HepG2 (cell line): ENCODE data around the gene TEX48. TPM values are rescaled to one million over a fixed set of nuclear protein-coding genes. Genes with fewer than 3 reads are reported as not detected.

Source experiments
- ATAC-seq: fragments of 200-7000 bp; cut with Tn5 transposase; 3 replicates; pipeline ENCODE4 v1.9.1; 2020; ENCODE audit warnings: mild to moderate bottlenecking, moderate library complexity
- BruUV-seq: library from RNA; stranded (reverse); fragments of 400-500 nt; replicated peaks from 2 replicates; lab custom pipeline; 2021; lab: Mats Ljungman, UMichigan
- CTCF ChIA-PET: fragments of 300-600 bp; formaldehyde crosslinking; extraction: SDS; loops from one replicate; lab custom pipeline; 2021; ENCODE audit warnings: low total read pairs, inconsistent platforms, low intra/inter-chr PET ratio; lab: Yijun Ruan, JAX
- POLR2A ChIA-PET: fragments of 350-600 bp; sonication (Branson Sonifier 250); formaldehyde crosslinking; loops from one replicate; lab custom pipeline; 2020; ENCODE audit warnings: antibody characterized with exemption, inconsistent platforms; lab: Yijun Ruan, JAX
- DNase-seq: peaks from one replicate; pipeline ENCODE4 v3.0.0-alpha.2; 2015; ENCODE audit warnings: low spot score
- FAIRE-seq: peaks from 3 replicates; lab custom pipeline; 2011; peaks lifted over from hg19 to GRCh38; lab: Jason Lieb, UNC
- H2AFZ ChIP-seq: one replicate; pipeline ENCODE4 v1.6.1; 2011; ENCODE audit warnings: low read length, inconsistent platforms
- H3K27ac ChIP-seq: fragments of 300-600 bp; 3 replicates; pipeline ENCODE4 v1.8.0; 2011; ENCODE audit warnings: mixed run types, mild to moderate bottlenecking, mixed read lengths, low read length, inconsistent platforms; ENCODE audit not compliant: insufficient read depth; ENCODE audit errors: extremely low read length
- H3K27me3 ChIP-seq, 2 experiments: fragments of 200-600 bp in 1 of 2; 2 replicates in 1 of 2; 3 replicates in 1 of 2; pipeline versions ENCODE4 v1.6.0 to v1.8.0; 2011; ENCODE audit warnings: low read length in 2 of 2, mild to moderate bottlenecking in 2 of 2, moderate library complexity in 2 of 2, inconsistent platforms in 1 of 2; ENCODE audit not compliant: insufficient read depth in 2 of 2, control insufficient read depth in 1 of 2
- H3K36me3 ChIP-seq, 2 experiments: fragments of 200-600 bp in 1 of 2; replicated peaks in 1 of 2; 2 replicates in 1 of 2; 3 replicates in 1 of 2; pipeline versions ENCODE4 v1.5.1 to v1.8.0; 2011; ENCODE audit warnings: low read length in 2 of 2, inconsistent platforms in 1 of 2; ENCODE audit not compliant: insufficient read depth in 2 of 2, control insufficient read depth in 1 of 2
- H3K4me1 ChIP-seq: 2 replicates; pipeline ENCODE4 v1.5.1; 2012; ENCODE audit warnings: low read length, inconsistent platforms; ENCODE audit not compliant: insufficient read depth
- H3K4me2 ChIP-seq: 2 replicates; pipeline ENCODE4 v1.6.0; 2011; ENCODE audit warnings: low read depth, low read length, inconsistent platforms
- H3K4me3 ChIP-seq, 3 experiments: fragments of 200-600 bp in 1 of 3; sonication (generic), shearing (Covaris generic) in 1 of 3; replicated peaks in 1 of 3; 2 replicates each; pipeline ENCODE4 v1.5.1; 2011 to 2016; ENCODE audit warnings: low read length in 3 of 3, inconsistent platforms in 2 of 3, low read depth in 2 of 3, mild to moderate bottlenecking in 2 of 3, control low read depth in 1 of 3, mixed read lengths in 1 of 3; ENCODE audit not compliant: insufficient read depth in 1 of 3
- H3K79me2 ChIP-seq: one replicate; pipeline ENCODE4 v1.6.1; 2011; ENCODE audit warnings: low read length, inconsistent platforms; ENCODE audit not compliant: insufficient read depth
- H3K9ac ChIP-seq: 2 replicates; pipeline ENCODE4 v1.6.0; 2011; ENCODE audit warnings: mild to moderate bottlenecking, low read depth, low read length, inconsistent platforms; ENCODE audit not compliant: insufficient read depth
- H3K9me3 ChIP-seq: 2 replicates; pipeline ENCODE4 v1.5.1; 2012; ENCODE audit warnings: mild to moderate bottlenecking, low read length
- H4K20me1 ChIP-seq: 2 replicates; pipeline ENCODE4 v1.6.0; 2011; ENCODE audit warnings: inconsistent platforms, mild to moderate bottlenecking, low read length, moderate library complexity; ENCODE audit not compliant: insufficient read depth
- BRCA1 ChIP-seq: sonication (generic); formaldehyde crosslinking; IDR thresholded peaks from 2 replicates; pipeline ENCODE4 v1.4.0; 2020; ENCODE audit warnings: missing genetic modification reagents
- MAF1 ChIP-seq: sonication (generic); formaldehyde crosslinking; IDR thresholded peaks from 2 replicates; pipeline ENCODE4 v1.5.0; 2020; ENCODE audit warnings: missing genetic modification reagents, borderline replicate concordance
- RORA ChIP-seq: sonication (generic); formaldehyde crosslinking; IDR thresholded peaks from 2 replicates; pipeline ENCODE4 v1.5.0; 2020; ENCODE audit warnings: mild to moderate bottlenecking, missing genetic modification reagents, moderate library complexity
- ZBTB7B ChIP-seq: sonication (generic); formaldehyde crosslinking; IDR thresholded peaks from 2 replicates; pipeline ENCODE4 v1.4.0; 2020; ENCODE audit warnings: missing genetic modification reagents
- ZFX ChIP-seq: sonication (generic); formaldehyde crosslinking; IDR thresholded peaks from 2 replicates; pipeline ENCODE4 v1.4.0; 2020; ENCODE audit warnings: mild to moderate bottlenecking, low read depth, missing genetic modification reagents, moderate library complexity
- ZNF354B ChIP-seq: sonication (generic); formaldehyde crosslinking; IDR thresholded peaks from 2 replicates; pipeline ENCODE4 v1.8.0; 2022; ENCODE audit warnings: mild to moderate bottlenecking, missing genetic modification reagents
- ZNF556 ChIP-seq: sonication (generic); formaldehyde crosslinking; IDR thresholded peaks from 2 replicates; pipeline ENCODE4 v1.4.0; 2020; ENCODE audit warnings: mild to moderate bottlenecking, missing genetic modification reagents, borderline replicate concordance
- ZNF713 ChIP-seq: sonication (generic); formaldehyde crosslinking; IDR thresholded peaks from 2 replicates; pipeline ENCODE4 v1.4.0; 2020; ENCODE audit warnings: mild to moderate bottlenecking, missing genetic modification reagents
- ZNF878 ChIP-seq: sonication (generic); formaldehyde crosslinking; IDR thresholded peaks from 2 replicates; pipeline ENCODE4 v1.8.1; 2023; ENCODE audit warnings: mild to moderate bottlenecking, missing genetic modification reagents, moderate library complexity
- WGBS: methylation state at CpG from one replicate; pipeline ENCODE4 v1.1.6; 2017; ENCODE audit warnings: low lambda C conversion rate; 5-methylcytosine and 5-hydroxymethylcytosine counted together
- in situ Hi-C: cut with HindIII; loops from 2 replicates; pipeline ENCODE4 v1.10.0; 2017; ENCODE audit warnings: low pct_unique_long_range_greater_than_20kb; ENCODE audit not compliant: extremely low pct_ligation_motif_present
- intact Hi-C: fragments of 100-400 bp; cut with micrococcal nuclease; formaldehyde crosslinking; loops from one replicate; pipeline ENCODE4 v1.10.0; 2022; ENCODE audit not compliant: unreplicated experiment
- polyA plus RNA-seq, 8 experiments: library from polyadenylated mRNA; depleted of rRNA in 3 of 8; stranded (reverse) in 7 of 8; unstranded in 1 of 8; fragments of >200 nt; fragmentation: Illumina TruSeq in 4 of 8; extraction: Trizol in 4 of 8; gene quantifications; 2 replicates each; pipeline versions ENCODE4 v1.2.1 to v1.2.3, GENCODE V29; 2011 to 2016; ENCODE audit warnings: low read depth in 4 of 8, missing spikeins in 1 of 8, mixed read lengths in 1 of 8; ENCODE audit not compliant: insufficient read depth in 1 of 8
- total RNA-seq, 5 experiments: library from RNA; depleted of rRNA; stranded (reverse); fragments of >200 nt; fragmentation: Illumina TruSeq; extraction: Trizol; gene quantifications; 2 replicates each; pipeline ENCODE4 v1.2.3, GENCODE V29; 2016; ENCODE audit warnings: low read depth in 1 of 5
- TF ChIP-seq, protein P1 (sequence below): sonication (generic); formaldehyde crosslinking; IDR thresholded peaks from 2 replicates; pipeline ENCODE4 v1.4.0; 2020; ENCODE audit warnings: missing genetic modification reagents
- TF ChIP-seq, protein P2 (sequence below): IDR thresholded peaks from 2 replicates; pipeline ENCODE4 v1.6.1; 2016; ENCODE audit warnings: missing biosample characterization, missing genetic modification reagents, low read depth
- TF ChIP-seq, protein P3 (sequence below): sonication (generic); formaldehyde crosslinking; IDR thresholded peaks from 2 replicates; pipeline ENCODE4 v1.5.1; 2020; ENCODE audit warnings: missing genetic modification reagents, mild to moderate bottlenecking, borderline replicate concordance

Gene TEX48
- total and polyA plus RNA-seq, 2 of the 13 experiments (the other 11 are each of a cell fraction or from before 2014, with no cell fraction given): not detected

DNA sequence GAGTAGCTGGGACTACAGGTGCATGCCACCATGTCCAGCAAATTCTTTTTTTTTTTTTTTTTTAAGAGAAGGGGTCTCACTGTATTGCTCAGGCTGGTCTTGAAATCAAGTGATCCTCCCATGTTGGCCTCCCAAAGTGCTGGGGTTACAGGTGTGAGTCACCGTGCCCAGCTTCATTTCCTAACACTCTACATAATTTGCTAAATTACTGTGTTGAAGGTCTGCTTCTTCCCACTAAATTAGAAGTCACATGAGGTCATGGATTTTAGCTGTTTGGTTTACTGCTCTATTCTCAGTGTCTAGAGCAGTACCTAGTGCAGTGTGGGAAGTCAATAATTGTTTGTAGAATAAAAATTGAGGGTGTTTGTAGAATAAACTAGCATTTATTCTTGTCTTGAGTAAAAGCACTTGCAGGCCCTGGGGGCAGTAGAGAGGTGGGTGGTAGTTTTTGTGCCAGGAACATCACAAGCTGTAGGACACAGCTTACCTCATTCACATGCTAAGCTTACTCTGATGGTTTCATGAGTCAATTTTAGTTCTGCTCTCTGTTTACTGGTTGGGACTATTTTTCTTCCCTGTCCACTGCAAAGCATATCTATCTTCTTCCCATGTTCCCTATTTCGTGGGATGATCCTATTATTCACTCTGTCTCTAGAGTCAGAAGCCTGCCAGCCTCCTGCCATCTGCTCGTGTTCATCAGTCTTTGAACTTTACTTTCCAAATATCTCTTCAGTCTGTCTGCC is 7.0 kb downstream of the TEX48 start:
- H3K9me3 ChIP-seq: no peaks in the 10 kb centered on the region
- no peaks in the 10 kb centered on the region for H3K4me1 ChIP-seq
- H3K4me3 ChIP-seq: no peak overlapping the region
- no peak overlapping the region for H3K4me2 ChIP-seq
- H3K27ac ChIP-seq: no peak overlapping the region
- BruUV-seq: no TSS peak
- no peaks in the 10 kb centered on the region for H3K79me2 ChIP-seq
- in situ Hi-C loops: no loop called here
- WGBS: 0% methylated on average over 3 of the region's 3 CpGs
- ChIA-PET POLR2A (no interaction called here), CTCF (no interaction called here)
- intact Hi-C loops: no loop called here
- no peaks in the 10 kb centered on the region for H3K36me3 ChIP-seq
- H2AFZ ChIP-seq: no peak overlapping the region
- no peak overlapping the region for H3K9ac ChIP-seq
- H3K27me3 ChIP-seq: no peaks in the 10 kb centered on the region
- TF ChIP-seq RORA (CRISPR knock-in tag): no peak
- TF ChIP-seq MAF1 (CRISPR knock-in tag): no peak
- TF ChIP-seq ZNF354B (CRISPR knock-in tag): no peak
- TF ChIP-seq BRCA1 (CRISPR knock-in tag): no peak
- TF ChIP-seq, protein P1, sequence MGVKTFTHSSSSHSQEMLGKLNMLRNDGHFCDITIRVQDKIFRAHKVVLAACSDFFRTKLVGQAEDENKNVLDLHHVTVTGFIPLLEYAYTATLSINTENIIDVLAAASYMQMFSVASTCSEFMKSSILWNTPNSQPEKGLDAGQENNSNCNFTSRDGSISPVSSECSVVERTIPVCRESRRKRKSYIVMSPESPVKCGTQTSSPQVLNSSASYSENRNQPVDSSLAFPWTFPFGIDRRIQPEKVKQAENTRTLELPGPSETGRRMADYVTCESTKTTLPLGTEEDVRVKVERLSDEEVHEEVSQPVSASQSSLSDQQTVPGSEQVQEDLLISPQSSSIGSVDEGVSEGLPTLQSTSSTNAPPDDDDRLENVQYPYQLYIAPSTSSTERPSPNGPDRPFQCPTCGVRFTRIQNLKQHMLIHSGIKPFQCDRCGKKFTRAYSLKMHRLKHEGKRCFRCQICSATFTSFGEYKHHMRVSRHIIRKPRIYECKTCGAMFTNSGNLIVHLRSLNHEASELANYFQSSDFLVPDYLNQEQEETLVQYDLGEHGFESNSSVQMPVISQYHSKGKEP (CRISPR knock-in tag): no peak
- TF ChIP-seq, protein P2, sequence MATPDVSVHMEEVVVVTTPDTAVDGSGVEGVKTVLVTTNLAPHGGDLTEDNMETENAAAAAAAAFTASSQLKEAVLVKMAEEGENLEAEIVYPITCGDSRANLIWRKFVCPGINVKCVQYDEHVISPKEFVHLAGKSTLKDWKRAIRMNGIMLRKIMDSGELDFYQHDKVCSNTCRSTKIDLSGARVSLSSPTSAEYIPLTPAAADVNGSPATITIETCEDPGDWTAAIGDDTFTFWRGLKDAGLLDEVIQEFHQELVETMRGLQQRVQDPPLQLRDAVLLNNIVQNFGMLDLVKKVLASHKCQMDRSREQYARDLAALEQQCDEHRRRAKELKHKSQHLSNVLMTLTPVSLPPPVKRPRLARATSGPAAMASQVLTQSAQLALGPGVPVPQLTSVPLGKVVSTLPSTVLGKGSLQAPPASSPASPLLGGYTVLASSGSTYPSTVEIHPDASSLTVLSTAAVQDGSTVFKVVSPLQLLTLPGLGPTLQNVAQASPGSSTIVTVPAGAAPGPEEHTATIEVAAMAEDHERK (CRISPR knock-in tag): no peak
- no peak for TF ChIP-seq ZFX (CRISPR knock-in tag)
- no peak for TF ChIP-seq ZNF556
- no peak for TF ChIP-seq ZNF878
- TF ChIP-seq ZNF713 (CRISPR knock-in tag): no peak
- TF ChIP-seq ZBTB7B: no peak
- TF ChIP-seq, protein P3, sequence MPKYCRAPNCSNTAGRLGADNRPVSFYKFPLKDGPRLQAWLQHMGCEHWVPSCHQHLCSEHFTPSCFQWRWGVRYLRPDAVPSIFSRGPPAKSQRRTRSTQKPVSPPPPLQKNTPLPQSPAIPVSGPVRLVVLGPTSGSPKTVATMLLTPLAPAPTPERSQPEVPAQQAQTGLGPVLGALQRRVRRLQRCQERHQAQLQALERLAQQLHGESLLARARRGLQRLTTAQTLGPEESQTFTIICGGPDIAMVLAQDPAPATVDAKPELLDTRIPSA: no peak
- no peak for FAIRE-seq
- H4K20me1 ChIP-seq: no peaks in the 10 kb centered on the region
- ATAC-seq: no peak
- no peak for DNase-seq
